Keratinocyte (primary cell): ENCODE data around the gene NRP2. TPM values are rescaled to one million over a fixed set of nuclear protein-coding genes. Genes with fewer than 3 reads are reported as not detected.

Experiments used
- DNase-seq: peaks from one replicate; pipeline ENCODE4 v3.0.0-alpha.2; 2011; ENCODE audit warnings: low read depth, missing footprints, low spot score
- FAIRE-seq: peaks from 2 replicates; lab custom pipeline; 2011; peaks lifted over from hg19 to GRCh38; lab: Jason Lieb, UNC
- H2AFZ ChIP-seq: 2 replicates; pipeline ENCODE4 v1.6.0; 2012; ENCODE audit warnings: low read length, control low read depth, inconsistent platforms; ENCODE audit not compliant: control insufficient read depth
- H3K27ac ChIP-seq: 2 replicates; pipeline ENCODE4 v1.5.1; 2011; ENCODE audit warnings: low read length; ENCODE audit not compliant: control insufficient read depth, insufficient read depth
- H3K27me3 ChIP-seq: 3 replicates; pipeline ENCODE4 v1.6.0; 2011; ENCODE audit warnings: low read length; ENCODE audit not compliant: control insufficient read depth, insufficient read depth; ENCODE audit errors: extremely low read depth
- H3K36me3 ChIP-seq, 2 experiments: 2 replicates in 1 of 2; 3 replicates in 1 of 2; pipeline ENCODE4 v1.5.1; 2011; ENCODE audit warnings: low read length in 2 of 2, mild to moderate bottlenecking in 1 of 2; ENCODE audit not compliant: control insufficient read depth in 2 of 2, insufficient read depth in 2 of 2; ENCODE audit errors: extremely low read depth in 1 of 2
- H3K4me1 ChIP-seq: 3 replicates; pipeline ENCODE4 v1.5.1; 2011; ENCODE audit warnings: low read length; ENCODE audit not compliant: control insufficient read depth, insufficient read depth; ENCODE audit errors: extremely low read depth
- H3K4me2 ChIP-seq: 3 replicates; pipeline ENCODE4 v1.6.0; 2011; ENCODE audit warnings: low read depth, low read length; ENCODE audit not compliant: control insufficient read depth, insufficient read depth; ENCODE audit errors: extremely low read depth
- H3K4me3 ChIP-seq, 3 experiments: fragments of 200-600 bp in 1 of 3; sonication (generic) in 1 of 3; 2 replicates in 2 of 3; 3 replicates in 1 of 3; pipeline ENCODE4 v1.5.1; 2011 to 2016; ENCODE audit warnings: low read length in 3 of 3, mild to moderate bottlenecking in 3 of 3, control low read depth in 2 of 3, inconsistent platforms in 1 of 3, low read depth in 1 of 3, mixed read lengths in 1 of 3, mixed run types in 1 of 3, moderate library complexity in 1 of 3; ENCODE audit not compliant: control insufficient read depth in 2 of 3, insufficient read depth in 2 of 3; ENCODE audit errors: extremely low read depth in 1 of 3
- H3K79me2 ChIP-seq: 2 replicates; pipeline ENCODE4 v1.6.0; 2012; ENCODE audit warnings: low read length; ENCODE audit not compliant: control insufficient read depth, insufficient read depth
- H3K9ac ChIP-seq: 3 replicates; pipeline ENCODE4 v1.6.0; 2011; ENCODE audit warnings: low read length; ENCODE audit not compliant: control insufficient read depth, insufficient read depth; ENCODE audit errors: extremely low read depth
- H3K9me1 ChIP-seq: 3 replicates; pipeline ENCODE4 v1.6.0; 2011; ENCODE audit warnings: low read length; ENCODE audit not compliant: control insufficient read depth, insufficient read depth; ENCODE audit errors: extremely low read depth
- H3K9me3 ChIP-seq: 2 replicates; pipeline ENCODE4 v1.5.1; 2012; ENCODE audit warnings: low read depth, low read length; ENCODE audit not compliant: control insufficient read depth
- H4K20me1 ChIP-seq: 3 replicates; pipeline ENCODE4 v1.6.0; 2011; ENCODE audit warnings: low read length; ENCODE audit not compliant: control insufficient read depth, insufficient read depth; ENCODE audit errors: extremely low read depth
- CTCF ChIP-seq, 3 experiments: IDR thresholded peaks in 1 of 3; conservative IDR thresholded peaks in 1 of 3; optimal IDR thresholded peaks in 1 of 3; 2 replicates in 2 of 3; 3 replicates in 1 of 3; pipeline versions ENCODE3 to v1.5.1; 2011; ENCODE audit warnings: low read length in 3 of 3, mild to moderate bottlenecking in 3 of 3, moderate library complexity in 2 of 3, control low read depth in 1 of 3, inconsistent platforms in 1 of 3; ENCODE audit not compliant: insufficient read depth in 2 of 3; ENCODE audit errors: extremely low read depth in 1 of 3
- EZH2 ChIP-seq: IDR thresholded peaks from one replicate; pipeline ENCODE4 v1.6.1; 2012; ENCODE audit warnings: inconsistent platforms, mild to moderate bottlenecking, low read length, moderate library complexity
- dilution Hi-C: fragments of 300-500 bp; cut with MboI; formaldehyde crosslinking; loops from one replicate; pipeline ENCODE4 v1.7.0; 2020; ENCODE audit warnings: low sequenced_read_pairs; ENCODE audit not compliant: extremely low pct_ligation_motif_present
- polyA plus RNA-seq, 5 experiments: library from polyadenylated mRNA; depleted of rRNA in 3 of 5; stranded (reverse) in 3 of 5; stranded (forward) in 1 of 5; unstranded in 1 of 5; fragments of >200 nt; gene quantifications; 1 replicate in 1 of 5; 2 replicates in 3 of 5; 3 replicates in 1 of 5; pipeline versions ENCODE4 v1.2.1 to v1.2.3, GENCODE V29; 2011 to 2012; ENCODE audit warnings: missing spikeins in 2 of 5, low read depth in 1 of 5, low replicate concordance in 1 of 5

NRP2 gene
- polyA plus RNA-seq, 1 donor (not counting 4 experiments of a cell fraction or from before 2014, with no cell fraction given): 20.6 TPM

GRCh38 chr2:205759732-205760131 is 77.4 kb downstream of the NRP2 start:
- no peak overlapping the region for H3K4me3 ChIP-seq
- no peak overlapping the region for H3K27ac ChIP-seq
- H3K4me1 ChIP-seq: peaks cover 23% of the 10 kb centered on the region
- FAIRE-seq (no peak), DNase-seq (no peak)
- no peaks in the 10 kb centered on the region for H4K20me1 ChIP-seq
- no peaks in the 10 kb centered on the region for H3K9me1 ChIP-seq
- no peaks in the 10 kb centered on the region for H3K79me2 ChIP-seq
- H3K4me2 ChIP-seq: no peak overlapping the region
- no peak overlapping the region for H3K9ac ChIP-seq
- peaks cover 2 to 11% of the 10 kb centered on the region in 2 experiments for H3K36me3 ChIP-seq
- dilution Hi-C loops: no loop called here
- no peaks in the 10 kb centered on the region for H3K27me3 ChIP-seq
- H2AFZ ChIP-seq: no peak overlapping the region
- no peak for TF ChIP-seq EZH2
- no peak for TF ChIP-seq CTCF (optimal IDR thresholded peaks at IDR 0.05 in 1 of 3, IDR thresholded peaks at IDR 0.05 in 1 of 3, conservative IDR thresholded peaks at IDR 0.05 in 1 of 3; ENCODE audit: extremely low read depth in 1 of 3, insufficient read depth in 2 of 3, low read length in 3 of 3)
- H3K9me3 ChIP-seq: no peaks in the 10 kb centered on the region

GRCh38 chr2:205760157-205760556 is 77.9 kb downstream of the NRP2 start:
- no peak overlapping the region for H3K4me2 ChIP-seq
- H3K36me3 ChIP-seq: peaks cover 2 to 11% of the 10 kb centered on the region in 2 experiments
- H3K79me2 ChIP-seq: no peaks in the 10 kb centered on the region
- no peaks in the 10 kb centered on the region for H3K9me1 ChIP-seq
- DNase-seq: no peak
- no peaks in the 10 kb centered on the region for H3K27me3 ChIP-seq
- no peak overlapping the region for H3K27ac ChIP-seq
- H4K20me1 ChIP-seq: no peaks in the 10 kb centered on the region
- FAIRE-seq: no peak
- no peak overlapping the region for H3K9ac ChIP-seq
- H3K4me3 ChIP-seq: no peak overlapping the region
- dilution Hi-C loops: no loop called here
- peaks cover 21% of the 10 kb centered on the region for H3K4me1 ChIP-seq
- no peak for TF ChIP-seq CTCF (optimal IDR thresholded peaks at IDR 0.05 in 1 of 3, IDR thresholded peaks at IDR 0.05 in 1 of 3, conservative IDR thresholded peaks at IDR 0.05 in 1 of 3; ENCODE audit: extremely low read depth in 1 of 3, insufficient read depth in 2 of 3, low read length in 3 of 3)
- no peak for TF ChIP-seq EZH2
- no peak overlapping the region for H2AFZ ChIP-seq
- no peaks in the 10 kb centered on the region for H3K9me3 ChIP-seq
